PC-3 (cell line): Measurements from ENCODE around the gene AMZ1. TPM values are rescaled to one million over a fixed set of nuclear protein-coding genes. Genes with fewer than 3 reads are reported as not detected.

ENCODE experiments used
- ATAC-seq: fragments of 200-7000 bp; cut with Tn5 transposase; 2 replicates; pipeline ENCODE4 v1.9.1; 2020; ENCODE audit warnings: mild to moderate bottlenecking, moderate library complexity
- BruUV-seq: library from RNA; stranded (reverse); fragments of 400-500 nt; replicated peaks from 2 replicates; lab custom pipeline; 2021; lab: Mats Ljungman, UMichigan
- CTCF ChIA-PET: fragments of 300-600 bp; sonication (Branson Sonifier 250); formaldehyde crosslinking; loops from one replicate; lab custom pipeline; 2022; ENCODE audit warnings: antibody characterized with exemption; lab: Charles Lee
- POLR2A ChIA-PET: fragments of 300-600 bp; sonication (Branson Sonifier 250); formaldehyde crosslinking; loops from one replicate; lab custom pipeline; 2022; ENCODE audit warnings: antibody characterized with exemption; ENCODE audit not compliant: unreplicated experiment; lab: Charles Lee
- DNase-seq: peaks from one replicate; pipeline ENCODE4 v3.0.0-alpha.2; 2015
- H2AFZ ChIP-seq: fragments of 300-600 bp; sonication (generic); 2 replicates; pipeline ENCODE4 v1.6.0; 2016; ENCODE audit warnings: antibody characterized with exemption, low read length
- H3F3A ChIP-seq: fragments of 300-600 bp; sonication (generic); one replicate; pipeline ENCODE4 v1.6.0; 2017; ENCODE audit warnings: antibody characterized with exemption, low read length, control low read depth, mild to moderate bottlenecking; ENCODE audit not compliant: unreplicated experiment
- H3K27ac ChIP-seq: fragments of 300-600 bp; sonication (generic); 2 replicates; pipeline ENCODE4 v1.5.1; 2016; ENCODE audit warnings: mild to moderate bottlenecking, low read length
- H3K27me3 ChIP-seq: fragments of 300-600 bp; sonication (generic); 2 replicates; pipeline ENCODE4 v1.6.1; 2016; ENCODE audit warnings: low read length, mixed read lengths
- H3K36me3 ChIP-seq: fragments of 300-600 bp; sonication (generic); 2 replicates; pipeline ENCODE4 v1.6.1; 2016; ENCODE audit warnings: low read depth, mixed run types, low read length, mixed read lengths
- H3K4me1 ChIP-seq: fragments of 300-600 bp; sonication (generic); 2 replicates; pipeline ENCODE4 v1.5.1; 2016; ENCODE audit warnings: low read length; ENCODE audit not compliant: insufficient read depth
- H3K4me2 ChIP-seq: fragments of 300-600 bp; sonication (generic); 2 replicates; pipeline ENCODE4 v1.6.0; 2016; ENCODE audit warnings: low read length
- H3K4me3 ChIP-seq: fragments of 300-600 bp; sonication (generic); 2 replicates; pipeline ENCODE4 v1.5.1; 2016; ENCODE audit warnings: mild to moderate bottlenecking, low read length, mixed read lengths
- H3K79me2 ChIP-seq: fragments of 300-600 bp; sonication (generic); 2 replicates; pipeline ENCODE4 v1.6.1; 2017; ENCODE audit warnings: low read length, mixed read lengths
- H3K9ac ChIP-seq: fragments of 300-600 bp; sonication (generic); 2 replicates; pipeline ENCODE4 v1.6.0; 2016; ENCODE audit warnings: mild to moderate bottlenecking, low read length
- H3K9me2 ChIP-seq: fragments of 300-600 bp; sonication (generic); replicated peaks from 2 replicates; pipeline ENCODE4 v1.6.1; 2016; ENCODE audit warnings: mixed run types, low read length, mixed read lengths
- H3K9me3 ChIP-seq: fragments of 300-600 bp; sonication (generic); 2 replicates; pipeline ENCODE4 v1.6.1; 2016; ENCODE audit warnings: low read length, mixed read lengths
- H4K20me1 ChIP-seq: fragments of 300-600 bp; sonication (generic); 2 replicates; pipeline ENCODE4 v1.6.1; 2016; ENCODE audit warnings: low read length, mixed read lengths
- CTCF ChIP-seq: fragments of 300-600 bp; sonication (generic); conservative IDR thresholded peaks from 2 replicates; pipeline ENCODE4 v1.5.1; 2017; ENCODE audit warnings: antibody characterized with exemption, low read depth, mild to moderate bottlenecking, low read length
- EZH2 ChIP-seq: fragments of 300-600 bp; sonication (generic); IDR thresholded peaks from one replicate; pipeline ENCODE4 v1.6.1; 2017; ENCODE audit warnings: antibody characterized with exemption, mild to moderate bottlenecking, low read length; ENCODE audit not compliant: unreplicated experiment
- EZH2phosphoT487 ChIP-seq: fragments of 300-600 bp; sonication (generic); IDR thresholded peaks from 2 replicates; pipeline ENCODE4 v1.6.1; 2018; ENCODE audit warnings: mild to moderate bottlenecking, antibody characterized with exemption, low read length, borderline replicate concordance
- intact Hi-C: fragments of 100-400 bp; cut with micrococcal nuclease; formaldehyde crosslinking; loops from 2 replicates; pipeline ENCODE4 v1.9.0; 2023
- total RNA-seq: library from RNA; depleted of rRNA; stranded (reverse); fragments of >200 nt; gene quantifications from 2 replicates; pipeline ENCODE4 v1.2.3, GENCODE V29; 2014

The AMZ1 gene
- total RNA-seq, 1 experiment from 2014 or later = not detected

GRCh38 chr7:2708041-2708440 lies 20.0 kb downstream of the AMZ1 start:
- no peaks in the 10 kb centered on the region for H3K9me3 ChIP-seq
- ChIA-PET CTCF (no interaction called here), POLR2A (no interaction called here)
- no peak overlapping the region for H3K27ac ChIP-seq
- no peak overlapping the region for H3K9ac ChIP-seq
- H3K4me1 ChIP-seq = no peaks in the 10 kb centered on the region
- intact Hi-C loops = no loop called here
- no peak overlapping the region for H2AFZ ChIP-seq
- H3K27me3 ChIP-seq = no peaks in the 10 kb centered on the region
- no peak for DNase-seq
- no TSS peak for BruUV-seq
- no peak for TF ChIP-seq EZH2phosphoT487
- TF ChIP-seq EZH2 = no peak
- no peak for TF ChIP-seq CTCF
- no peaks in the 10 kb centered on the region for H4K20me1 ChIP-seq
- H3K79me2 ChIP-seq = no peaks in the 10 kb centered on the region
- no peaks in the 10 kb centered on the region for H3K9me2 ChIP-seq
- no peak for ATAC-seq
- no peak overlapping the region for H3K4me2 ChIP-seq
- H3K36me3 ChIP-seq = no peaks in the 10 kb centered on the region
- no peak overlapping the region for H3K4me3 ChIP-seq
- H3F3A ChIP-seq = no peaks in the 10 kb centered on the region

- Histone ChIP-seq H3K9ac (no peak overlapping the region), H3K4me2 (no peak overlapping the region), H3K36me3 (no peaks in the 10 kb centered on the region), H3K9me3 (no peaks in the 10 kb centered on the region), H3K27ac (no peak overlapping the region), H3K4me1 (no peaks in the 10 kb centered on the region), H3K4me3 (no peak overlapping the region), H4K20me1 (no peaks in the 10 kb centered on the region), H3K79me2 (no peaks in the 10 kb centered on the region), H3F3A (no peaks in the 10 kb centered on the region), H3K27me3 (no peaks in the 10 kb centered on the region), H3K9me2 (no peaks in the 10 kb centered on the region), H2AFZ (no peak overlapping the region)
- intact Hi-C loops = no loop called here
- ChIA-PET POLR2A (no interaction called here), CTCF (interaction anchor here (0.6 kb wide), 1 partner anchor 94 kb away, joined by 3 read pairs; no protein-coding TSS in a partner anchor)
- no peak for ATAC-seq
- no TSS peak for BruUV-seq
- TF ChIP-seq EZH2 (no peak), CTCF (no peak), EZH2phosphoT487 (no peak)
- DNase-seq = no peak
Measured at GRCh38 chr7:2708547-2709310, 20.7 kb downstream of the AMZ1 start.
